Prostate gland (tissue), 2 donors: ENCODE data around the gene NLN. TPM values are rescaled to one million over a fixed set of nuclear protein-coding genes. Genes with fewer than 3 reads are reported as not detected.

Source experiments
- DNase-seq: peaks from one replicate; pipeline ENCODE4 v3.0.0-alpha.2; 2019; ENCODE audit warnings: low spot score
- H3K27ac ChIP-seq, 2 donors: fragments of 200-600 bp; sonication (generic); 2 replicates each; pipeline ENCODE4 v1.5.1; 2017 to 2019
- H3K27me3 ChIP-seq: fragments of 200-600 bp; sonication (generic); replicated peaks from 2 replicates; pipeline ENCODE4 v1.5.1; 2019; ENCODE audit not compliant: insufficient read depth
- H3K36me3 ChIP-seq, 2 donors: fragments of 200-600 bp; sonication (generic); 1 replicate in 1 of 2; 2 replicates in 1 of 2; pipeline versions ENCODE4 v1.5.1 to v1.8.1; 2017 to 2019
- H3K4me1 ChIP-seq: fragments of 200-600 bp; sonication (generic); replicated peaks from 2 replicates; pipeline ENCODE4 v1.5.1; 2019
- H3K4me3 ChIP-seq, 2 donors: fragments of 200-600 bp; sonication (generic); 2 replicates each; pipeline ENCODE4 v1.5.1; 2017 to 2019
- H3K9me3 ChIP-seq: fragments of 200-600 bp; sonication (generic); 2 replicates; pipeline ENCODE4 v1.5.1; 2017
- CTCF ChIP-seq, 4 experiments: fragments of 200-600 bp in 2 of 4; fragments of 450-650 bp in 2 of 4; sonication (generic) in 2 of 4; IDR thresholded peaks; 1 replicate in 3 of 4; 2 replicates in 1 of 4; pipeline ENCODE4 v1.5.1; 2016 to 2019; ENCODE audit warnings: antibody characterized with exemption in 4 of 4, mild to moderate bottlenecking in 2 of 4, moderate library complexity in 2 of 4
- POLR2A ChIP-seq: fragments of 450-650 bp; IDR thresholded peaks from one replicate; pipeline ENCODE4 v1.6.1; 2016; ENCODE audit warnings: antibody characterized with exemption, mild to moderate bottlenecking
- POLR2AphosphoS5 ChIP-seq: sonication (generic); formaldehyde crosslinking; IDR thresholded peaks from one replicate; pipeline ENCODE4 v1.6.1; 2017; ENCODE audit warnings: antibody characterized with exemption
- WGBS: methylation state at CpG from one replicate; pipeline ENCODE4 v1.1.5; 2018; 5-methylcytosine and 5-hydroxymethylcytosine counted together
- intact Hi-C: fragments of 100-400 bp; cut with DNase I; formaldehyde crosslinking; loops from one replicate; pipeline ENCODE4 v1.14.2; 2022
- total RNA-seq, 2 donors: library from RNA; depleted of rRNA; stranded (reverse); fragments of >200 nt; gene quantifications; one replicate each; pipeline ENCODE4 v1.1.0, GENCODE V29; 2016

The NLN gene
- total RNA-seq, 2 donors from 2014 or later: 10.0 to 10.8 TPM

GRCh38 chr5:65862384-65862783 is 140.4 kb downstream of the NLN start:
- TF ChIP-seq CTCF (IDR thresholded peaks at IDR 0.05) (no peak), POLR2A (no peak), POLR2AphosphoS5 (no peak)
- no peaks in the 10 kb centered on the region for H3K4me1 ChIP-seq
- no peaks in the 10 kb centered on the region for H3K36me3 ChIP-seq
- intact Hi-C loops: no loop called here
- no peak overlapping the region for H3K27ac ChIP-seq
- H3K4me3 ChIP-seq: no peak overlapping the region
- no peaks in the 10 kb centered on the region for H3K9me3 ChIP-seq
- no peaks in the 10 kb centered on the region for H3K27me3 ChIP-seq
- no peak for DNase-seq

- TF ChIP-seq POLR2AphosphoS5 (no peak), CTCF (IDR thresholded peaks at IDR 0.05) (no peak), POLR2A (no peak)
- intact Hi-C loops: no loop called here
- no peaks in the 10 kb centered on the region for H3K4me1 ChIP-seq
- no peak overlapping the region for H3K4me3 ChIP-seq
- no peaks in the 10 kb centered on the region for H3K9me3 ChIP-seq
- H3K36me3 ChIP-seq: no peaks in the 10 kb centered on the region
- WGBS: 96% methylated on average over 2 of the region's 2 CpGs
- no peaks in the 10 kb centered on the region for H3K27me3 ChIP-seq
- DNase-seq: no peak
- no peak overlapping the region for H3K27ac ChIP-seq
These were observed 141.7 kb downstream of the NLN start for GRCh38 chr5:65863747-65864146.

- Histone ChIP-seq H3K36me3 (no peaks in the 10 kb centered on the region), H3K9me3 (no peaks in the 10 kb centered on the region), H3K27me3 (no peaks in the 10 kb centered on the region), H3K27ac (no peak overlapping the region), H3K4me3 (no peak overlapping the region), H3K4me1 (no peaks in the 10 kb centered on the region)
- 65% methylated on average over 6 of the region's 6 CpGs for WGBS
- TF ChIP-seq POLR2AphosphoS5 (no peak), CTCF (IDR thresholded peaks at IDR 0.05) (no peak), POLR2A (no peak)
- intact Hi-C loops: no loop called here
- DNase-seq: no peak
These were observed 145.0 kb downstream of the NLN start for GRCh38 chr5:65866837-65867521.

- no peak overlapping the region for H3K27ac ChIP-seq
- TF ChIP-seq CTCF (IDR thresholded peaks at IDR 0.05) (no peak), POLR2A (no peak), POLR2AphosphoS5 (no peak)
- intact Hi-C loops: no loop called here
- no peak overlapping the region for H3K4me3 ChIP-seq
- no peaks in the 10 kb centered on the region for H3K36me3 ChIP-seq
- no peaks in the 10 kb centered on the region for H3K9me3 ChIP-seq
- 67% methylated on average over 11 of the region's 11 CpGs for WGBS
- no peak for DNase-seq
- H3K4me1 ChIP-seq: no peaks in the 10 kb centered on the region
- no peaks in the 10 kb centered on the region for H3K27me3 ChIP-seq
These were observed 145.7 kb downstream of the NLN start for GRCh38 chr5:65867542-65868195.

GRCh38 chr5:65868509-65868908 is 146.5 kb downstream of the NLN start:
- Histone ChIP-seq H3K36me3 (no peaks in the 10 kb centered on the region), H3K27me3 (no peaks in the 10 kb centered on the region)

More at GRCh38 chr5:65868509-65868908, 146.5 kb downstream of the NLN start:
- H3K9me3 ChIP-seq: no peaks in the 10 kb centered on the region
- no peak for DNase-seq
- H3K4me3 ChIP-seq: no peak overlapping the region
- TF ChIP-seq CTCF (IDR thresholded peaks at IDR 0.05): no peak
- no peak overlapping the region for H3K27ac ChIP-seq
- intact Hi-C loops: no loop called here
- 67% methylated on average over 3 of the region's 3 CpGs for WGBS
- H3K4me1 ChIP-seq: no peaks in the 10 kb centered on the region
